ENCODE measurements around the gene CRYAB.

CRYAB gene

GRCh38 chr11:111878385-111878848, 33.2 kb downstream of the CRYAB start:
- no peak for TF ChIP-seq CTCF (IDR thresholded peaks at IDR 0.05; ENCODE audit: control insufficient read depth, insufficient read depth, low read depth, low read length, missing control alignments)
- DNase-seq (ENCODE audit: low read depth): no peak
- H3K4me3 ChIP-seq (ENCODE audit: control insufficient read depth, low read depth, low read length): peak overlapping the region; percentile 78

GRCh38 chr11:111871693-111872161, 39.8 kb downstream of the CRYAB start:
- TF ChIP-seq CTCF (IDR thresholded peaks at IDR 0.05; ENCODE audit: control insufficient read depth, insufficient read depth, low read depth, low read length, missing control alignments): no peak
- no peak for DNase-seq (ENCODE audit: low read depth)

GRCh38 chr11:111870886-111871692, 40.5 kb downstream of the CRYAB start, which contains the start of gene ALG9:
ALG9 (minus strand) TSS chr11:111871581; CDS start chr11:111871482, 99 bp downstream.
- peak; percentile 37 for DNase-seq (ENCODE audit: low read depth)
- H3K4me3 ChIP-seq (ENCODE audit: control insufficient read depth, low read depth, low read length): peak within 1 kb of the TSS; percentile 80
- peak; percentile 39 for TF ChIP-seq CTCF (IDR thresholded peaks at IDR 0.05; ENCODE audit: control insufficient read depth, insufficient read depth, low read depth, low read length, missing control alignments)

More at GRCh38 chr11:111871693-111872161, 39.8 kb downstream of the CRYAB start:
- H3K4me3 ChIP-seq (ENCODE audit: control insufficient read depth, low read depth, low read length): peak overlapping the region; percentile 80

- DNase-seq (ENCODE audit: low read depth): no peak
- H3K4me3 ChIP-seq (ENCODE audit: control insufficient read depth, low read depth, low read length): peak overlapping the region; percentile 80
- TF ChIP-seq CTCF (IDR thresholded peaks at IDR 0.05; ENCODE audit: control insufficient read depth, insufficient read depth, low read depth, low read length, missing control alignments): no peak
Observed at GRCh38 chr11:111870522-111870885, 41.1 kb downstream of the CRYAB start.

- DNase-seq (ENCODE audit: low read depth): no peak
- no peak for TF ChIP-seq CTCF (IDR thresholded peaks at IDR 0.05; ENCODE audit: control insufficient read depth, insufficient read depth, low read depth, low read length, missing control alignments)
- no peak overlapping the region for H3K4me3 ChIP-seq (ENCODE audit: control insufficient read depth, low read depth, low read length)
Observed at GRCh38 chr11:111870113-111870512, 41.5 kb downstream of the CRYAB start.

- no peak for DNase-seq (ENCODE audit: low read depth)
- H3K4me3 ChIP-seq (ENCODE audit: control insufficient read depth, low read depth, low read length): no peak overlapping the region
- TF ChIP-seq CTCF (IDR thresholded peaks at IDR 0.05; ENCODE audit: control insufficient read depth, insufficient read depth, low read depth, low read length, missing control alignments): no peak
Observed at GRCh38 chr11:111860257-111860656, 51.3 kb downstream of the CRYAB start.
